Posterior cingulate gyrus (tissue), 11 donors: Measurements from ENCODE around the gene C6orf62.
"Not testable (repeated sequence)": the region's sequence is repeated elsewhere in the genome, so short reads cannot be mapped to it uniquely, and the experiment has no call there.

Experiments
- DNase-seq, 10 donors: peaks; one replicate each; pipeline versions ENCODE4 v3.0.0 to v3.0.0-alpha.2; 2020 to 2021; ENCODE audit warnings: mixed read lengths in 3 of 10
- intact Hi-C: fragments of 100-400 bp; cut with DNase I; formaldehyde crosslinking; loops from one replicate; pipeline ENCODE4 v1.15.1; 2023

C6orf62 gene

DNA sequence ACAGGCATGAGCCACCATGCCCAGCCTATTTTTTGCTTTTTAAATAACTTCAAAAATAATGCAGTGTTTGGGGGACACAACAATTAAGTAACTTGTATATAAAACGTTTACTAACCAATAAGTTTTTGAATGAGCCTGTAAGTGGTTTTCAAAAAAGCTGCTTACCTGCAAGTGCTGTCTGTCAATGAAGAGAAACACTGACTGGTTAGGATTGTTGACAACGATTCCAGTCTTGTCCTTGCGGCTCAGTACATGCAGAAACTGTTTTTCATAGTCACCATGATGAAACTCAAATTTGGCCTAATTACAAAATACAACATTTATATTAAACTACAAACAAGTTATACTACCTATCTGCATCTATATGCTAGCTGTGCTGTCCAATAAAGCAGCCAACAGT, 10.3 kb downstream of the C6orf62 start:
- intact Hi-C loops = no loop called here

DNA sequence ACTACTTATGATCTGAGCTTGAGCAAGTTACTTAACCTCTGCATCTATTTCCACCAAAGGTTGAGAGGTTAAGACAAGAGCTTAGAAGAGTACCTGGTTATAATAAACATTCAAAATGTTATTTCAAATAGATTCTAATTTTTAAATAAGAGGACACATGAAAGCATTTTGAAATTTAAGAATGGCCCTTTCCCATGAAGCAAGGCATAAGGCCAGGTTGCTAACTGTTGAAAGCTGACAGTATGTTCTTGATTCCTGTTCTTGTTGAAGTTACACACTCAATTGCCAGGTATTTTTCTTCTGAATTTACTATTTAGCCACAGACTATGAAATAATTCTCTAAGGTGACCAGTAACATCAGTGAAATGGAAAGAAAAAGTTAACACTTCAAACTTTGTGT, 14.5 kb downstream of the C6orf62 start:
- intact Hi-C loops = no loop called here
- no peak for DNase-seq

More for the DNA sequence above, 10.3 kb downstream of the C6orf62 start:
- DNase-seq = no peak

DNA sequence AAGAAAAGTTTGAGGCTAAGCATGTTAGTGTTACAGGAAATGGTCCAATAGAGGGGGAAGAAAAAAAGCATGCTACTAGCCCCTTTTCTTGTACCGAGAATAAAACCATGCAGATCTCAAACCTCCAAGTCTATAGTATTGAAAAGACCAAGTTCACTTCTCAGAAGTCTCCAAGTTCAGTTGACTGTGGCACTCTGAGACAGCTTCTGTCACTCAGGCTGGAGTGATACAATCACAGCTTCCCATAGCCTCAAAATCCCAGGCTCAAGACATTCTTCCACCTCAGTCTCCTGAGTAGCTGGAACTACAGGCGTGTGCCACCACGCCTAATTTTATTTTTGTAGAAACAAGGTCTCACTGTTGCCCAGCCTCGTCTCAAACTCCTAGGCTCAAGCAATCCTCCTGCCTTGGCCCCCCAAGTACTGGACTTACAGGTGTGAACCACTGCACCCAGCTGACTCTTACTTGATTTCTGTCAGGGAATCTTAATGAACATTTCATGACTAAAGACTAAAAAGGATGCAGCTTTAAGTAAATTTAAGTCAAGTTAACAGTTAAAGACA, 16.2 kb downstream of the C6orf62 start:
- no peak for DNase-seq
- intact Hi-C loops = no loop called here

DNA sequence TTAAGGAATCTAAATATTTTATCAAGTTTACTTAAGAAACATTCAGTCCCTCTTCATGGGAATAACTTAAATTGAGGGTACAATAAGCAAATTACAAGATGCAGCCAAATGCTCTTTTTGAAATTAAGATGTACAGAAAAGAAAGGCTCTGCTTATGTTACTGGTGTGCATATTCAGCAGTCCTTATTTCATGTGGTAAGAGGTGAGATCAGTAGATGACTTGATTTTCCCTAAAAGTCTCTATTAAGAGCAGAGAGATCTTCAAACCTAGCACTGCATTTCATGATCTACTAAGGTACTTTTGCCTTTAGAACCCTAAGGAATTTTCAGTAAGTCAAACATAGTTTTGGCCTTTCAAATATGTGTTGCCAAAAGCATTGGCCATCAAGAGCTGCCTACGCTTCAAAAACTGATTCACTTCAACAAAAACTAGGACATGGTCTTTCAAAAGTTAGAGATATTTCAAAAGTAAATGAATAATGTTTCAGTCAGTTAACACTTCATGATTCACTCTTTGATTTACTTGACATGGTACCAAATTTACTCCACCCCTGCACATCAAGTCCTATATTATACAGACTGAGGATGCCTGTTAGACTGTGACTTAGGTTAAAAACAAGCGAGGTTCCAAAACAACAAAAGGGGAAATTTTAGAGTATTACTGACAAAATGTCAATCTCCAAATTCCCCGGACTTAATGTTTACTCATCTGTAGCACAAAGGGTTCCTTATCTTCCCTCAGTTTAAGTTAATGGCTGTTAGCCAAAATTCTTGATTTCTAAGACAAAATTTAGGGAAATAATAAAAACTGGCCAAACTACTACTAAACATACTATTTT, 19.2 kb downstream of the C6orf62 start:
- DNase-seq = no peak
- intact Hi-C loops = loop anchor here (5.0 kb wide), 1 partner anchor 267 kb away; no protein-coding TSS in a partner anchor

DNA sequence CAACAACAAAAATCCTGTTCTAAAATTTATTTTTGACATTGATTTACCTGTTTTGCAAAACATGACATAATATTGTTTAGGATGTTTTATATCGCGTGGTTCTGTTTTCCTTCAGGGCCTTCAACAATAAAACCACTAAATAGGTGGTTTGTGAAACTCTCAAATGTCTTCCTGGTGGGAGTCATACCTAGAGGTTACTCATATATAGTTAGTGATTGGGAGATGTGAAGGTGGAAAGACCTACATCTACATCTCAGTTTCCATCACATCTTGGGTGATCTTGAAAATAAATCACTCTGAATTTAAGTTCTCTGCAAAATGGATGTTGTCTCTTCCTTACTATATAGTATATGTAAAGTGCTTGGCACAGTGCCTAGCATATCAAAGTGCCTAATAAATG, 22.9 kb downstream of the C6orf62 start:
- intact Hi-C loops = loop anchor here (5.0 kb wide), 1 partner anchor 264 kb away; no protein-coding TSS in a partner anchor
- no peak for DNase-seq

DNA sequence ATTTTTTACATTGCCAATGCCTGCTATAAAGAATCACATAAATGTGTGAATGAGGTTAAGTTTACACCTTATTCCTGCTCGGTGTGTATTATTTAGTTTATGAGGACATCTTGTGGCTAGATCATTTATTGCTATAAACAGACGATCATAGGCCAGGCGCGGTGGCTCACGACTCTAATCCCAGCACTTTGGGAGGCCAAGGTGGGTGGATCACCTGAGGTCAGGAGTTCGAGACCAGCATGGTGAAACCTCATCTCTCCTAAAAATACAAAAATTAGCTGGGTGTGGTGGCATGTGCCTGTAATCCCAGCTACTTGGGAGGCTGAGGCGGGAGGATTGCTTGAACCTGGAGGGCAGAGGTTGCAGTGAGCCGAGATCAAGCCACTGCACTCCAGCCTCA, 23.3 kb downstream of the C6orf62 start:
- intact Hi-C loops = loop anchor here (1.0 to 5.0 kb wide), 2 partner anchors 114 to 263 kb away; no protein-coding TSS in a partner anchor
- DNase-seq = peak in 2 of 10 donors; percentile 20 to 25

DNA sequence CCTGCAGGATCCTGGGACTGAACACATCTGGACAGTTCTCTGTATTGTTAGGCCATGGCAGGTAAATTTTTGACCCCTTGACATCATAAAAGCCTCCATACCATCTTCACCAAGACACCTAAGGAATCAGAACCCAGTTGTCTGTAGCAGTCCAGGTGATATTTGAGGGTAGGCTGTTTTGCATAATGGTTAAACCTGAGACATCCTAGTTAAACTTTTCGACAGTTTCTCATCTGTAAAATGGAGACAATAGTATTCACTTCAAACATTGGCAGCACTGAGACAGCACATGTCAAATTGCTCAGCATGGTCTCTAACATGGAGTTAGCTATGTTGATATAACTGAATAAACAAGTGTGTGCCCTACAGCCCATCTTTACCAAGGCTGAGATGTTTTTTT, 24.8 kb downstream of the C6orf62 start:
- DNase-seq = no peak
- intact Hi-C loops = no loop called here

DNA sequence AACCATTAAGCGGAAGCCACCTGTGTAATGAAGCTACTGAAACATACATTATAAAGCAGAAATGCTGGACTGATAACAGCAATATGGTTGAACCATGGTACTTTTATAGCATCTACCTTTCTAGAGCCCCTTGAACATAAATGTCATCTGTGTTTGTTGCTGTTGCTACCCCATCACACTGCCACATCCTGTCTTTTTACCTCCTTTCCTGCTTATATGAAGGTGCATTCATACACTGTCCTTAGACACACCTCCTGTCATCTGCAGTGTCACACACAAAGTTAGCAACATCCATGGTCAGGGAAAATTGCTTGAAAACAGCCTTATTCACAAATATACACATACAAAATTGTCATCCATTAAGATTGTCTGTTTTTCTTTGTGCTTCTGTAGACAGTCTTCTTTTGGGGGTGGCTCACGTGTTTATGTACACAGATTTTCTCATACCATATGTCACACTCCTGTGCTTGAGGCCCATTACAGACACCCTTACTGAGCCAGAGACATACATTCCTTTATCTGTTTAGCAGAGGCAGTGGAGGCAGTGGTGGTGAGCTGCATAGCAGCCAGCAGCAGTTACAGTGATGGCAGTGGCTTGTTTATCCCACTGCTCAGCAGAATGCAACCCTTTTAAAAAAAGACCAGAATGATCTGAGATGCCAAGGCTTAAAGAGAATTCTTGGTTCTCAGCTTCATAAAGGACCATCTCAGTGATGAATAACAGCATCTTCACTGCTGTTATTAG, 25.9 kb downstream of the C6orf62 start:
- intact Hi-C loops = no loop called here
- DNase-seq = no peak

DNA sequence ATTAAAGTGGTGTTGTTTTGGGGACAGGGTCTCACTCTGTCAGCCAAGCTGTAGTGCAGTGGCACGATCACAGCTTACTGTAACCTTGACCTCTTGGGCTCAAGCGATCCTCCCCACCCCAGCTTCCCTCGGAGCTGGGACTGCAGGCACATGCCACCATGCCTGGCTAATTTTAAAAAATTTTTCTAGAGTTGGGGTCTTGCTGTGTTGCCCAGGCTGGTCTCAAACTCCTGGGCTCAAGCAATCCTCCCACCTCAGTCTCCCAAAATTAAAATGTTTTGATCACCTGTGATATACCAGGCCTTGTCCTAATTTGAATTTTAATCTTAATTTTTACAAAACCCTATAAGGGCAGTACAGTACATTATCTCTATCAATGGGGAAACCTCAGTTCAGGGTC, 26.5 kb downstream of the C6orf62 start:
- no peak for DNase-seq
- intact Hi-C loops = no loop called here

DNA sequence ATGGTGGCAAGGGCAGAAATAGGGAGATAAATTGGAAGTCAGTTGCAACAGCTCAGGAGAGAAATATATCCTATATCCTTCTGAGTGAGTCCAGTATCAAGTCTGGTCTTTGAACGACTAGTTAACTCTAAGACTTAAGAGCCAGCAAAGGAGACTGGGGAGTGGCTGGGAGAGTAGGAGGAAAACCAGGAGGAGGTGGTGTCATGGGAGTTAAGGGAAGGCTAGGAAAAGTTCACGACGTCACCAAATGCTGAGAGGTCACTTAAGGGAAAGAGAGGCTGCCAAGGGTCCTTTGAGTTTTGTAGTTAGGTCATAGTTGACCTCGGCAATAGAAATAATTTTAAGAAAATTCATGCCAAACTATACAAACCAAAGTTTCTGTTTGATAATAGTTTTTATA, 27.0 kb downstream of the C6orf62 start:
- intact Hi-C loops = no loop called here
- no peak for DNase-seq

DNA sequence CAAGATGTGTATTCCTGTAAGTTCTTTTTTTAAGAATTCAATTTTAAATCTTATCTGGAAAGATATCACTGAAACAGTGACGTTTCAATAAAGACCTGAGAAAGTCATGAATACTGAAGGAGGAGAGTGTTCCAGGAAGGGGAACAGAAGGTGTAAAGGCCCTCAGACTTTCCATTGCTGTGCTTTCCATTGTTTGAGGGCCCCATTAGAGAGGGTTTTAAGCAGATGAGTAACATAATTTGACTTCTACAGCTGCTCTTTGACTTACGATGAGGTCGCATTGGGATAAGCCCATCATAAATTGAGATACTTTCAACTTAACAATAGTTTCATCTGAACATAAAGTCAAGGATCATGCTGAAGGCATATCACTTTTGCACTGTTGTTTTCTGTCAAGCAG, 27.4 kb downstream of the C6orf62 start:
- DNase-seq = no peak
- intact Hi-C loops = no loop called here

DNA sequence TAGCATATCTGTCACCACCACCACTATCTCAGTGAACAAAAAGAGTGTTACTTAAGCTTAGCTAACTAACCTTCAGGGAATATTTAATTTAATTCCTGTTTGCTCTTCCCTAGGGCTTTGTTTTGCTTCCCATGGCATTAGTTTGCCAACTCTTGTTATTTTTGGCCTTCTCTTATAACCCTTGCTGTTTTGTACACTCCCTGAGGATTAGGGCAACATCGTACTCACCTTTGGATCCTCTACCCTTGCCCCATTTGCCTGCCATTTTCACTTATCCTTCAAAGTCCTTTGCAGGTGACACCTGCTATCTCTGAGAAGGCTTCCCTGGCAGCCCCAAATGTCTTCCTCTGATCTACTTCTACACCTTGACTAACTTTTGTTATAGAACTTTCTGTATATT, 28.4 kb downstream of the C6orf62 start:
- DNase-seq = no peak
- intact Hi-C loops = no loop called here

DNA sequence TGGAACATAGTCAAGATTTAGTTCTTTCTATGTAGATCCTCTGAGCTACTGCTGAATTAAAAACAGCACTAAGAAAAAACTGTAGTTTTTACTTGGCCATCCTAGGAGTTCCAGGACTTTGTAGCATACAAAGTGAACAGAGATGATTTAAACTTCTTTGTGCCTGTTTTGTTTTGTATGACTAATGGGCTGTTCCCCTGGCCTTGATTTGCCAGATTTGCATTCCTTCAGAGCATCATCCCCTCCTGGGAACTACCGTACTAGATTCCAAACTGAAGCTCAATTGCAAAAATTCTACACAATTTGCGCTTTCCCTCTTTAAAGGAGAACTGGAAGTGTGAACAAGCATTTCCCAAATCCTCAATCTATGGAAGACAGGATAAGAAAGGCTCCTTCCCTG, 29.0 kb downstream of the C6orf62 start:
- no peak for DNase-seq
- intact Hi-C loops = no loop called here

DNA sequence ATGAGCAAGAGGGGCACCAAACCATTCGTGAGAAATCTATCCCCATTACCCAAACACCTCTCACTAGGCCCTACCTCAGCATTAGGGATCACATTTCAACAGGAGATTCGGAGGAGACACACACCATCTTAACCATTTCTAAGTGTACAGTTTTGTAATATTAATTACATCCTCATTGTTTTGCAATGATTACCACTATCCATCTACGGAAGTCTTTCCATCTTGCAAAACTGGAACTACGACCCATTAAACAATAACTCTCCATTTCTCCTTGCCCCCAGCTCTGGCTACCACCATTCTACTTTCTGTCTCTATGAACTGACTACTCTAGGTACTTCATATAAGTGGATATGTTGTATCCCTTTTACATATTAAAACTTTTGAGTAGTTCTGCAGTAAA, 32.0 kb downstream of the C6orf62 start:
- no peak for DNase-seq

DNA sequence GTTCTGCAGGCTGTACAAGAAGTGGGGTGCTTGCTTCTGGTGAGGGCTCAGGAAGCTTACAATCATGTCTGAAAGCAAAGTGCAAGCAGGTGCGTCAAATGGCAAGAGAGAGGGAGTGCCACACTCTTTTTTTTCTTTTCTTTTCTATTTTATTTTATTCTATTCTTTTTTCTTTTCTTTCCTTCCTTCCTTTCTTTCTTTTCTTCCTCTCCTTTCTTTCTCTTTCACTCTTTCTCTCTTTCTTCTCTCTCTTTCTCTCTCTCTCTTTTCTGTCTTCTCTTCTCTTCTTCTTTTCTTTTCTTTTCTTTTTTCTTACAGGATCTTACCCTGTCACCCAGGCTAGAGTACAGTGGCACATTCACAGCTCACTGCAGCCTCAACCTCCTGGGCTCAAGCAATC, 32.5 kb downstream of the C6orf62 start:
- no peak for DNase-seq
- intact Hi-C loops = no loop called here

More for the DNA sequence above, 32.0 kb downstream of the C6orf62 start:
- intact Hi-C loops = no loop called here

DNA sequence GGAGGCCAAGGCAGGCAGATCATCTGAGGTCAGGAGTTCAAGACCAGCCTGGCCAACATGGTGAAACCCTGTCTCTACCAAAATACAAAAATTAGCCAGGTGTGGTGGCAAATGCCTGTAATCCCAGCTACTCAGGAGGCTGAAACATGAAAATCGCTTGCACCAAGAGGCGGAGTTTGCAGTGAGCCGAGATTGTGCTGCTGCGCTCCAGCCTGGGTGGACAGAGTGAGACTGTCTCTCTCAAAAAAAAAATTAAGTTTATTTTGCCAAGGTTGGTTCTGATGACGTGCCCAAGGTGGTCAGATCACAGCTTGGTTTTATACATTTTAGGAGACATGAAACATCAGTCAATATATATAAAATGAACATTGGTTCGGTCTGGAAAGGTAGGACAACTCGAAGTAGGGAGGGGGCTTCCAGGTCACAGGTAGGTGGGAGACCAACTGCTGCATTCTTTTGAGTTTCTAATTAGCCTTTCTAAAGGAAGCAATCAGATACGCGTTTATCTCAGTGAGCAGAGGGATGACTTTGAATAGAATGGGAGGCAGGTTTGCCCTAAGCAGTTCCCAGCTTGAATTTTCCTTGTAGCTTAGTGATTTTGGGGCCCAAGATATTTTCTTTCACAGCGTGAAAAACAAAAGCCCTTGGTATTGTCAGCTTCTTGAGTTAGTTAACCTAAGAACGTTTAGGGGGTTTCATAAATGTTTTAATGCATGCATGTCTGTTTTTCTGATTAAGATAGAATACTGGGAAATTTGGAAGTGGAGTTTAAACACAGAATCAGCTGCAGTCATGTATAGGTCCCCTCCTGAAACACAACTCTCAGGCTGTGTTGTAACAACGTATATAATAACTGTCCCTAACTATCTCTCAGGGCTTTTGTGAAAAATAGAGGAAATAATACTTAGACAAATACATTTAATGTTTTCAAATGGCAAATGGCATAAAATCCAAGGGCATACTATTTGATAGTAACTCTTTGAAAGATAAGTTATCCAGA, 35.4 kb downstream of the C6orf62 start:
- no peak for DNase-seq
- intact Hi-C loops = no loop called here

DNA sequence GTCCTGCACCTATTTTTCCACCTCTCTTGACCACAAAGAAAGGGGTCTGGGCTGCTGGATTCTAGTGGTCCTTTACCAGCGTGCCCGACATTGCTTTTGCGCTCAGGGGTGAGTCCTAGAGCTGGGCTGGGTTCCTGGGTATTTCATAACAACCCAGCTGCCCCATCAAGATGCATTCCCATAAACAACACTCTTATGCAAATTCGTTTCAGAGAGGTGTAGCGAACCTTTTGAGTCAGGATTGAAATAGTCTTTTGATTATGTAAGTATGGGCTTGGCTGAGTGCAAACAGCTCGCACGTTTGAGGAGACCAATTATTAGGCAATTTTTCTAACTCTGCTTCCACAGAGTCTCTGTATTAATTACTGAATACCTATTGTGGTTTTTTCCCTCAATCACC, 38.4 kb downstream of the C6orf62 start:
- no peak for DNase-seq
- intact Hi-C loops = no loop called here

DNA sequence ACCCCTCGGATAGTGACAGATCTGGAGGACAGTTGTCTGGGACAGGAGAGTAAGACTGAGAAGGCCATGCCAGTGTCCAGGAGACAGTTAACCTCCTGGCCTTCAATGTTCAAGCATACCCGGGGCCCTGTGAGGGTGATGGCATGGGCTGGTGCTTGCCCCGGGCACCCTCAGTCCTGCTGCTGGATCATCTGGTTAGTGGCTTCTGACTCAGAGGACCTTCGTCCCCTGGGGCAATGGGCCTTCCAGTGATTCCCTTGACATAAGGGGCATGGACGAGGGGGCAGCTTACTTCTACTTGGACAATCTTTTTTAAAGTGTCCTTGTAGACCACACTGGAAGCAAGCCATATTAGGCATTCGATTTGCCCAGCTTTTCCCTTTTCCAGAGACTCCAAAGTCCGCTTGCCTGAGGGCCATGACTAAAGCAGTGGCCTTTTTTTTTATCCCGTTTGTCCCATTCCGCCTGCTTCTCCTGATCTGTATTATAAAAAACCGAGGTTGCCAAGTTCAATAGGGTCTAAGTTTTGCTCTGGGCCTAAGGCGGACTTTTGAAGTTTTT, 40.1 kb downstream of the C6orf62 start:
- intact Hi-C loops = not testable (repeated sequence)

DNA sequence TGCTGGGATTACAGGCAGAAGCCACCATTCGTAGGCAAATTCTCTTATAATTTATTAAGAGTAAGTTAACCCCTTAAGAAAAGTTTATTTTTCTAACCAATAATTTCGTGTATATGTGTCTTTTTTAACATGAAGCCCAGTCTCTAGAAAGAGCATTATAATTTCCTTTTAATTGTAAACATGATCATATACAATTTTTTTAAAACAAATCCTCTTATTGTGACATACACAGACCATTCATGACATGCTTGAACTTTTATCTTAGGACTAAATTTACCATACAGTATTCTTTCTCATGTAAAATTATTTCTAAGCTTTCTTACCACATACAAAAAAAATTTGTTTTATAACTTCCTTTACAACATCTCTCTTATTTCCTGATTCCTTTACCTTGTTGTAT, 45.3 kb downstream of the C6orf62 start:
- no peak for DNase-seq
- intact Hi-C loops = no loop called here

More for the DNA sequence above, 40.1 kb downstream of the C6orf62 start:
- DNase-seq = not testable (repeated sequence)
